GM18517 (cell line): ENCODE measurements around the gene SLC27A4.

ENCODE experiments used
- ATAC-seq: cut with Tn5 transposase; IDR thresholded peaks from one replicate; pipeline ENCODE4 v1.9.1; 2021; ENCODE audit warnings: mild to moderate bottlenecking, moderate library complexity; ENCODE audit not compliant: unreplicated experiment

The SLC27A4 gene

DNA sequence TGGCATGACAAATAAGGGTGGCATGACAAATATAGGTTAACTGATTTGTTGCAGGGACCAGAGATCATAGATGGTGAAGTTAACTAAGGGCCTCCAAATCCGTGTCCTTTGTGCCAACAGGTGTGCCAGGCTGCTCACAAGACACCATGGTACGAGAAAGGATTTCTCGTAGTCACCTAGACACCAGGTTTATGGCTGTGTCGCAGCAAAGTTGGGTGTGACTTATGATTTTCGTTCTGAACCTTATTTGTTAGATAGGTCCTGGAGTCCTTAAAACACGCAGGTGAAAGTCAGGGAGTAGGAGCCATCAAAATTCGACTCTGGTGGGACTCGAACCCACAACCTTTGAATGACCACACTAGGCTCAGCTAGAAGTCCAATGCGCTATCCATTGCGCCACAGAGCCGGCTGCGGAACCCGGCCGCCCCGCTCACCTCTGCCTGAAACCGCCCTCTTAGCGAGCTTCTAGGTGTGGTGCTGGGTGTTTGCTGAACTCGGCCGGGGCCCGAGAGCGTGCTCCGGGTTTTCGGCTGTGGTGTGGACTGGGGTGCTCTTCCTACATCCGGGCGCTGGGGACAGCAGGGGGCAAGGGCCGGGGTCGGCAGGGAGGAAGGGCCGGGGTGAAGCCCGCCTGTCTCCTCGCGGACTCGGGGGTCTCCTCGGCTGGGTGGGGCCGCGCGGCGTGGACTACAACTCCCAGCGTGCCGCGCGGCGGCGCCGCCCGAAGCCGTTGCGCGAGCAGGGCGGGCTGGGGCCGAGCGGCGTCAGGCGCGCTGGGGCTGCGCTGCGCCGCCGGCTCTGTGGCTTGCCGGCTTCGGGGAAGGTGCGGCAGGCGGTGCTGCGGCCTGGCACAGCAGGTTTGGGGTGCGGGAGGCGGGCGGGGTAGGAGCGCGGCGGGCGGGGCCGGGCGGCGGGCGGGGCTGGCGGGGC is at the start of gene SLC27A4:
Gene SLC27A4 (plus strand): TSS at position 767 of the 930 bp plus-strand sequence. CDS start 2,606 bp downstream, outside the sequence.
- ATAC-seq: peak; percentile 44

DNA sequence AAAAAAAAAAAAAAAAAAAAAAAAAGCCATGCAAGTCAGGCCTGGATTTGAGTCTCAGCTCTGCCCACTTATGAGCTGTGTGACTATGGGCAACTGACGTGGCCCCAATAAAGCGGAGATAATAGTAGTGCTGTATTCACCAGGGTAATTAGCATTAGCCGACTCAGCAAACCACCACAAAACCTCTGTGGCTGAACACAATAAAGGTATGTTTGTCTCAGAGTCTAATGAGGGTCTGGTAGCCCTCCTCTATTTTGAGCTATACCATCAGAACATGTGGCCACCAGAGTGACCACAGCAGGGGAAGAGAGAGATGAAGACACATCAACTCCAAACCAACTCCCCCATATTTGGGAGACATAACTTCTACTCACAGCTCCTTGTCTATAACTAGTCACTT is 48.3 kb upstream of the SLC27A4 start:
- no peak for ATAC-seq

DNA sequence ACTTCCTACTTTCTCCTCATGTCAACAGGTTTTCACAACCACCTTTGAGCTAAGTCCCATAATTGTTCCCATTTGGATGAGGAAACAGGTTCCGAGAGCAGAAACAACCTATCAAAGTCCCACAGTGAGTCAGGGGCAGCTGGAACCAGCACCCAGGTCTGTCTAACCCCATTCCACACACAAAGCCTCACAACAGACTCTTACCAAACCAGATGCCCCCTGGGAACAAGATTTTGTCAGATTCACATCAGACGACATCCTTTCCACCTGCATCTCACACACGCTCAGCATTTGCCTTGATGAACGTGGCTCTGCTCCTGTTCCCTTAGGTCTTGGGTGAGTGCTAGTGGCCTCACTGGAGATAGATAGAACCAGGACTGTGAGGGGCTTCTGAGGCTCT is 47.2 kb upstream of the SLC27A4 start:
- no peak for ATAC-seq

DNA sequence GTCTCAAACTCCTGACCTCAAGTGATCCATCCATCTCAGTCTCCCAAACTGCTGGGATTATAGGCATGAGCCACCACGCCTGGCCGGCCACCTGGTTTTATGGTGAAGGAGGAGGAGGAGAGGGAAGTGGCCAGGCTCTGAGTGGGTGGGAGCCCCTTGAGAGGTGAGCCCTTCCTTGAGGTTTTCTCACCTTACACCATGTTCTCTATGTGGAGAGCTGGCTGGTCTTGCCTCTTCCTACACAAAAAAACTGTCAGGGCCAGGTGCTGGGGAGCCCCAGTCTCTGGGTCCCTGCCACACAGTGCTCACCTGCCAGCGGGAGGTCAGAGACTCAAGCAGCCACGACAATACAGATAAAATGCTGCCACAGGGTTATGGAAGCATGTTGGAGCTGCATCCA is 46.2 kb upstream of the SLC27A4 start:
- no peak for ATAC-seq

DNA sequence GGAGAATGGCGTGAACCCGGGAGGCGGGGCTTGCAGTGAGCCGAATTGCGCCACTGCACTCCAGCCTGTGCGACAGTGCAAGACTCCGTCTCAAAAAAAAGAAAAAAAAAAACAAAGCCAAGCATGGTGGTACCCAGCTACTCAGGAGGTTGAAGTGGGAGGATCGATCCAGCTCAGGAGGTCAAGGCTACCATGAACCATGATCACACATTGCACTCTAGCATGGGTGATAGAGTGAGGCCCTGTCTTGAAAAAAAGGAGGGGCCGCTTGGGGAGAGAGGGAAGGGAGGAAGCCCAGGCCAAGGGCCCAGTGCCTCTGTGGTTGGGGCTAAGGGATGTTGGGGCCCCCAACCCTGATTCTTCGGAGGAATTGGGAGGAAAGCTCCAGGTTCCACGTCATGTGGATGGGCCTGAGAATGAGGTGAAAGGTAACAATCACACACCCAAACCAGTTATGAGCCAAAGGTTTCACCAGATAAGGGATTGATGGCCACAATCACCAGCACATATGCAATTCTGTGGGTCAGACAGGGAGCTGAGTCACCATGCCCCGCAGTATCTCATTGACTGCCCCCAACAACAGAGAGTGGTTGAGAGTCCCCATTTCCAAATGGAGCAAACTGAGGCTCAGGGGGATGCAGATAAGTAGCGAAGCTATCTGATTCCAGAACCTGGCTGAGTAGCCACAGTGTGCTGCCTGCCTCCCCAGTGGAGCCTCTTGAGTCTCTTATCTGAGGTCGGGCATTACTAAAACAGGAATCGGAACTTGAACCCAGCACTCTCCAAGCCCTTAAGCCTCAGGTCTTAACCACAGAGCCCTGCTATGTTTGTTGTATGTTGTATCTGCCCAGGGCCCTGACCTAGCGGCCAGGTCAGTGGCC is 43.7 kb upstream of the SLC27A4 start:
- ATAC-seq: no peak

DNA sequence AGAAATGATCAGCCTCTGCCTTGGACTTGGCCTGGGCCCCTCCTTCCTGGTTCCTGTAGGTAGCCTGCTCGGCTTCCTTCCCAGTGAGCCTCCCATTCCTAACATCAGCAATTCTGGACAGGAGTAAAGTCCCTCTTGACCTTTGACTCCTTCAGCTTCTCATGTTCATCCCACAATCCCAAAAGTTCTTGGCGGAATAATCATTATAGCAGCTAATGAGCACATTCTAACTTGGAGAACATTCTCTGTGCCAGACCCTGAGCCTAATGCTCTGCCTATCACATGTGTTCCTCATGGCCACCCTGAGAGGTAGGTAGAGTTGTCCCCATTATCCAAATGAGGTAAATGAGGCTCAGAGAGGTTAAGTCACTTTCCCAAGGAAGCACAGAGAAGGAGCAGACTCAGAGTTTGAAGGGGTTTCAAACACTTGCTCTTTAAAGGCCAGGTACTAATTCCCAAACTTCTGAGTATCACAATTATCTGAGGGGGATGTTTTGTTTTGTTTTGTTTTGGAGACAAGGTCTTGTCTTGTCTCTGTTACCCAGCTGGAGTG is 43.0 kb upstream of the SLC27A4 start:
- no peak for ATAC-seq

DNA sequence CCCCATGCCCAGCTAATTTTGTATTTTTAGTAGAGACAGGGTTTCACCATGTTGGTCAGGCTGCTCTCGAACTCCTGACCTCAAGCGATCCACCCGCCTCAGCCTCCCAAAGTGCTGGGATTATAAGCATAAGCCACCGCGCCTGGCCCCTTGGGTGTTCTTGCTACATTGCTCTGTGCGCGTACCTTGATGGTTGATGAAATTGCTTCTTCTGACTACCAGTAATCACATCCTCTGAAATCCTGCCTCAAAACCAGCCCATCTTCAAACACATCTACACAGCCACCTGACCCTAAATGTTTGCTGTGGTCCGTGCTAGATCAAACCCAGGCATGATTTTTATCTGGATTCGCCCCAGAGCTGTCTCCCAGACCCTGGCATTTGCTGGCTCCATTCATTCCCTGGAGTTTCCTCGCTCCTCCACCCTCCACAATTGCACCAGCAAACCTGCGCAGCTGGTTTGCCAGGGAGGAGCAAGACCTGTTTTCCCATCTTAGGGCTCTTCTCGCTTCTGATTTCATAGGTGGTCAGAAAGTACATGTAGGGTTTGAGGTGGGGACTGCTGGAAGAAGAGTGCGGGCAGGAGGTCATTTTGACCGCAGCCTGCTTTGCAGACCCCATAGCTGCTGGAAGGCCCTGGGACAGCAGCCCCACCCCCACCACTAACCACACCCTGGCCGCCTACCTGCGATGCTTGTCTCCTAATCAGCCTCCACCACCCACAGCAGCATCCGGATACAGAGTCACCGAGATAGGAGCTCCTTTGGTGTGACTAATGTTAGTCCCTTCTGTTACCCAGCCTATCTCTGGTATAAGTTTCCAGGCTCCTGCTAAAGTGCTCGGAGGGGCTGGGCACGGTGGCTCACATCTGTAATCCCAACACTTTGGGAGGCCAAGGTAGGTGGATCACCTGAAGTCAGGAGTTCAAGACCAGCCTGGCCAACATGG is 41.5 kb upstream of the SLC27A4 start:
- no peak for ATAC-seq

DNA sequence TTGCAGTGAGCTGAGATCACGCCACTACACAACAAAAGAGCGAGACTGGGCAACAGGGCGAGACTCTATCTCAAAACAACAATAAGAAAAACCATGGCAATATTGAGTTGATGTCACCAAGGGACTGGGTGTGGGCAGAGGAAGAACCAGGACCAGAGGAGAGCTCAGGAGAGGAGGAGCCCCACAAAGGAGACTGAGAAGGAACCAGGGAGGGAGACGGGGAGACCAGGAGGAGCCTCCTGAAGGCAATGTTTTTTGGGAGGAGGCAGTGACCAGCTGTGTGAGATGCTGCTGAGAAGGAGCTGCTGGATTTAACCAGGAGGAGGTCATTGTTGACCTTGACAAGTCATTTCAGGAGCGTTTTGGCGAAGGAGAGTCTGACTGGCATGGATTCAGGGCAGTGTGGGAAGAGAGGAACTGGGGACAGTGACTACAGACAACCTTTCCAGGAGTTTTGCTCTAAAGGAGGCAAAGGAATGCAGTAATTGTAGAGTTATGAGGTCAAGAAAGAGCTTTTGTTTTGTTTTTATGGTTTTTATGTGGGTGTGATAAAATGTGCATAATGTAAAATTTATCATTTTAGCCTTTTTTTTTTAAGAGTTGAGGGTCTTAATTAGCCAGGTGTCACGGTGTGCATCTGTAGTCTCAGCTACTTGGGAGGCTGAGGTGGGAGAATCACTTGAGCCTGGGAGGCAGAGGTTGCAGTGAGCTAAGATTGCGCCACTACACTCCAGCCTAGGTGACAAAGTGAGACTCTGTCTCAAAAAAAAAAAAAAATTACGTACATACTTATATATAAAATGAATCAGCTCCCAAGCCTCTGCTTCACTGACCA is 36.0 kb upstream of the SLC27A4 start:
- ATAC-seq: no peak

DNA sequence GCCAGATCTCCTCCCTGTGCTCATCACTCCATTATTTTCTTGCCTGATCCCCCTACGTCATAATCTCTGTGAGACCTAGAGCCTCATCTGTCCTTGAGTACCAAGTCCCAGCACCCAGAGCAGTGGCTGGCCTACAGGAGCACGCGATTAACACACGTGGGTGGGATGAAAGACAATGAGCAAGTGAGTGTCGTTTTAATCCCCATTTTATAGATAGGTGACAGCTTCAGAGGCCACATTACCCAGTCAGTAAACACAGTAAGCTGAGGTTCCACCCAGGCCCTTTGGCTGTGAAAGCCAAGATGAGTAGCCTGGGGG is 35.4 kb upstream of the SLC27A4 start:
- ATAC-seq: no peak

DNA sequence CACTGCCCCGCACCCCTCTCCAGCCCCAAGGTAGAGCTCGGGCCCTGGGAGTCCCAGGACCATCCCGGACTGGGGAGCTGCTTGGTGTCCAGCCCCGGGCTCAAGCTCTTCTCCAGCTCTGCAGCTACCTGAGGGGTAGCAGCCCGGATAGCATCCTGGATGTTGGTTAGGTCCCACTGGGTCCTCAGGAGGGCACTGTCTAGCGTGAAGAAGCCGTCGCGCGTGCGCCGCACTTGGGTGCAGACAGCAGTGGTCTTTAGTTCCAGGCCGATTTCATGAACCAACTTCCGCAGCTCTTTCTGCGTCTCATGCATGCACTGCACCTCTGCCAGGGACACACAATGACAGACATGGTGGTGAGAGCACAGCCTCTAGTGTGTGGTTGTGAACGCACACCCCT is 30.8 kb upstream of the SLC27A4 start:
- no peak for ATAC-seq

DNA sequence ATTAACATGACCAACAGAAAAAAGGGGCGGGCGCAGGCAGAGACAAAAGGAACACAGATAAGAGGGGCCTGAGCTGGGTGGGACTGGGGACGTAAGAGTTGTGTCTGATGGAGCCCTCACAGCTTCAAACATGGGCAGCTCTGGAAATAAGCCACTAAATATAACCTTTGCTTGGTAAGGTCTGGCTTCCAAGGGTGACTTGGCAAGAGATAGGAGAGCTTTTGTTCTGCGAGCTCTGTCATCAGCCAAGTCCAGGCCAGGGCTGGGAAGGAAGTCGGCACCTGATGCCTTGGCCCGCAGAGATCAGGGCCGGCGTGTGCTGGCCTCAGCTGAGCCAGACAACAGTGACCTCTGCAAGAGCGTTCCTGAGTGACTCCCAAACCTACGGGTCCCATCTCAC is 29.9 kb upstream of the SLC27A4 start:
- ATAC-seq: no peak

DNA sequence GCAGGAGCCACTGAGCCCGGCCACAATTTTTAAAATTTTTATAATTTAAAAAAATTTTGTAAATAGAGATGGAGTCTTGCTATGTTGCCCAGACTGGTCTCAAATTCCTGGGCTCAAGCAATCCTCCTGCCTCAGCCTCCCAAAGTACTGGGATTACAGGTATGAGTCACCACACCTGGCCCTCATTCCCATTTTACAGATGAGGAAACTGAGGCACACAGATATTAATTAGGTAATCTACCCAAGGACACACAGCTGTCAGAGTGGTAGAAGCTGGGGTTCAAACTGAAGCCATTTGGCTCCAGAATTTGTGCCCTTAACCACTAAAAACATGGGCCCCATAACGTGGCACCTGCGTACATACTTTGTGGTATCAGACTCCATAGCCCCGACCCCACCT is 25.6 kb upstream of the SLC27A4 start:
- no peak for ATAC-seq

DNA sequence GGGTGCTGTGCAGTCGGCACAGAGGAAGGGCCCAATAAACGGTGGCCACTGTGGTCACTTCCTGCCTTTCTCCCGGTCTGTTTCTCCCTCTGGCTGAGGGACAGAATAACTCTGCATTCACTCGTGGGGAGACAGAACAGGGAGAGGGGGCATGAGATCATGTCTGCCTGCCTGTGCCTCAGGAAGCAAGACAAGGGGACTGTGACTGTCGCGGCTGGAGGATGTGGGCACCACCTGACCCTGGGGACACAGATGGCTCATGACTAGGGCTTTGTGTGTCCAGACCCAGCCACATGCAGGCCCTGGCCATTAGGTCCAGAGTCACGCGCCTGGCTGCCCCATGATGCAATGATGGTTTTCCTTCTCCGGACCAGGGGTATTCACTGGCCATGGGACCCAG is 23.9 kb upstream of the SLC27A4 start:
- ATAC-seq: no peak

DNA sequence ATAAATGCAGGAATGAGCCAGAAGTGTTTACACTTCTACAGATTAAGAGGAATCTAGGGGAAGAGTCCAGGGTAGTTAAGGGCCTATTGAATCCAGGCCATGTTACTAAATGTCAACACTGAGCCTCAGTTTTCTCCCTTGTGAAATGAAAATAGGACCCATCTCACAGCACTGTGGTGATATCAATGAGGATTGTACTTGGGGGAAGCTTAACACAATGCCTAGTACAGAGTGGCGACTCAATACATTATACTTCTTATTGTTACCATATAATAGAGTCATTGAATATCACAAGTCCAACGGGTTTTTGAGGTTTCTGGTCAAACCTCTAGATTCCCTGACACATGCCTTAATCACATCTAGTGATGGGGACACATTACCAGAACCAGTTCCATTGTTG is 22.7 kb upstream of the SLC27A4 start:
- ATAC-seq: no peak

DNA sequence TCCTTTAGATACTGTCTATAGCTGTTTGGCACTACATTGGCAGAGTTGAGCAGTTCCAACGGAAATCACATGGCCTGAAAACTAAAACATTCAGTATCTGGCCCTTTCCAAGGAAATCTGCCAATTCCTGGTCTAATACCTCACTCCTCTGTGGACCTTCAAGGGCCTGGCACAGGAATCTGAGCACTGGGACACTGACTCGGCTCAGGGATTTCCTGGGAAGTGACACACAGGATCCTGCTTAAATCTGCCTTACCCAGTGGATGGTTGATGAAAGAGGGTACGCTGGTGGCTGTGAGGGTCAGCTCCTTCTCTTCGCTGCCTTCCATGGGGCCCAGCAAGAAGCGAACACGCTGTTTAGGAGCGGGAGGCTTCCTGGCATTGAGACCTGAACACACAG is 19.0 kb upstream of the SLC27A4 start:
- no peak for ATAC-seq

DNA sequence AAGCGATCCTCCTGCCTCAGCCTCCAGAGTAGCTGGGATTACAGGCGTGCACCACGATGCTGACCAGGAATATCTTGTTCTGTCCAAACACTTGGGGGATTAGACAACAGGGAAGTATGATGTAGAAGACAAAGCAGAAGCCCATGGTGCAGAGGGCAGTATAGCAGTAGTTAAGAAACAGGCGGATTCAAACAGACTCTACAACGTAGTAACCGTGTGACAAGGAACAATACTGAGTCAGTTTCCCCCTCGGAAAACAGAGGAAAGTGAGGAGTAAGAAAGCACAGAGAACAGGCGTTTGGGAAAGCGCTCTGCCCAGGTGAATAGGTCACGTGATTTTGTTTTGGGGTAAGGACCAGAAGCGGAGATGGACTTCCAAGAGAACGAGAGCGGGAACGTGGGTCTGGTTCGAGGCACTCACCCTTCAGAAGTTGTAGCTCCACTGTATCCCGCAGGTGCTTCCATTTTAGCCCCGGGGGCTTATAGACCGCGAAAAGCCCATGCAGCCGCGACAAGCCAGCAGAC is 18.4 kb upstream of the SLC27A4 start:
- peak; percentile 18 for ATAC-seq

DNA sequence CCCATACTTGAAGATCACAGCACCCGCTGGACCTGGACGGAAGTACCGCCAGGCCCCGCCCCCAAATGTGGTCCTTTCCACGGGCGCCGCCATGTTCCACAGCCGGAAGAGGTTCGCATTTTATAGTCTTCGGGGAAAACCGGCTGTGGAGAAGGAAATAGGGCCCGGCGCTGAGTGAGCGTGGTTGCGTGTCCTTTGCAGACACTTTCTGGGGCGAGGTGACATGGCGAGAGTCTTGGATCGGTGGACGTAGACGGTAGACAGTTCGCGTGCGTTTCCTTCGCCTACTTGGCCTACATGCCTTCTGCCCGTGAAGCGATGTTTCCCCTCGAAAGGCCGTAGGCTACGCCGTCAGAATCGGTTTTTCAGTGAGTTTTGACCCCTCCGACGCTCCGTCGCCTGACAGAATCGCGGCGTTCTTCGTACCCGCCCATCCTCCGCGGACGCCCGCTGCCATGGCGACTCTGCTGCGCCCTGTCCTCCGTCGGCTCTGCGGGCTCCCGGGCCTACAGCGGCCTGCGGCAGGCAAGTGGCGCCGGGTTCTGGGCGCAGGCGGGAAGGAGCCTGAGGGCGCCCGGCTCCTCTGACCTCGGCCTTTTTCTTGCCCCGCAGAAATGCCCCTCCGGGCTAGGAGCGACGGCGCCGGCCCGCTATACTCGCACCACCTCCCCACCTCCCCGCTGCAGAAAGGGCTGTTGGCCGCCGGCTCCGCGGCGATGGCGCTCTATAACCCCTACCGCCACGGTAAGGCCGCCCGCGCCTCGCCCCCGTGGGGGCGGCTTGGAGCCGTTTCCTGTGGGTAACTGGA is 17.7 kb upstream of the SLC27A4 start, which contains the start of the genes COQ4 and TRUB2:
Gene COQ4 (plus strand): TSS at position 436 of the 808 bp plus-strand sequence. CDS start 20 bp downstream, at position 456.
Gene TRUB2 (minus strand): TSS at position 44 of the 808 bp plus-strand sequence. CDS start 39 bp downstream, at position 5.
- ATAC-seq: peak; percentile 72

DNA sequence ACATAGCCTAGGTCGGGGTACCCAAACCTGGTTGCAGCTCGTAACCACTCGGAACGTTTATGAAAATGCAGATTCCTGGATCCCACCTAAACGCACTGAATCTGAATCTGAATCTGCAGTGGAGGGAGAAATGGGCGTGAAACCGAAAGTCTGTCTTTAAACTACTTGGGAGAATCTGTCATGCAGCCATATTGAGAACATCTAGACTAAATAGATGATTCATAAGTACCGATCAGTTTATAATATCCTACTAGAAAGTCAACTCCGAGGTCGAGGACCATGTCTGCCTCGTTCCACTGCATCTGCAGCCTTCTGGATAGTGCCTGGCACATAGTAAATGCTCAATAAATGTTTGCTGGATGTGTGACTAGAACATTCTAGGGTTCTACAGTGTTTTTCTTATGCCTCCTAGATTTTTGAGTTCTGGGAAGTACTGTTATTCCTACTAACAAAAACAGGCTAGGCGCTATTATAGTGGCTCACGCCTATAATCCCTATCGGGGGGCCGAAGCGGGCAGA is 17.1 kb upstream of the SLC27A4 start:
- peak; percentile 3 for ATAC-seq
